NK-92 (cell line): ENCODE measurements around the gene ABCC8.

ENCODE experiments used
- DNase-seq: peaks from one replicate; lab custom pipeline; 2025; ENCODE audit not compliant: unreplicated experiment; lab: John Stamatoyannopoulos, UW

Gene ABCC8

DNA sequence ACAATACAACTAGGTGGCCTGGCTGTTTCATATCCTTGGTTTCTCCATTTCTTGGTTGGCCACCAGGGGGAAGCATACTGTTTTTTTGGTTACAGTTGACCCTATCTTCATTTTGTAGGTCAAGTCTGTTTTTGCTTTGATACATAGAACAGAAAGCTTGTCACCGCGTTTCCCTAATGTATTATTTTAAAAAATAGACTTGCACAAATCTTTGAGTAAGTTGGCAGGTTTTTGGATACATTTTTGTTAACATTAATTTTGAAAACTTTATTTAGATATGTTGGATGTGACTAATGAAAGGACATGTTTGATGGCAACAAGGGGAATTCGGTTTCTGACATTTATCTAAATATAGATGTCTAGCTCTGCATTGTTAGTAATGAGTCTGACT is 122.0 kb downstream of the ABCC8 start:
- no peak for DNase-seq

DNA sequence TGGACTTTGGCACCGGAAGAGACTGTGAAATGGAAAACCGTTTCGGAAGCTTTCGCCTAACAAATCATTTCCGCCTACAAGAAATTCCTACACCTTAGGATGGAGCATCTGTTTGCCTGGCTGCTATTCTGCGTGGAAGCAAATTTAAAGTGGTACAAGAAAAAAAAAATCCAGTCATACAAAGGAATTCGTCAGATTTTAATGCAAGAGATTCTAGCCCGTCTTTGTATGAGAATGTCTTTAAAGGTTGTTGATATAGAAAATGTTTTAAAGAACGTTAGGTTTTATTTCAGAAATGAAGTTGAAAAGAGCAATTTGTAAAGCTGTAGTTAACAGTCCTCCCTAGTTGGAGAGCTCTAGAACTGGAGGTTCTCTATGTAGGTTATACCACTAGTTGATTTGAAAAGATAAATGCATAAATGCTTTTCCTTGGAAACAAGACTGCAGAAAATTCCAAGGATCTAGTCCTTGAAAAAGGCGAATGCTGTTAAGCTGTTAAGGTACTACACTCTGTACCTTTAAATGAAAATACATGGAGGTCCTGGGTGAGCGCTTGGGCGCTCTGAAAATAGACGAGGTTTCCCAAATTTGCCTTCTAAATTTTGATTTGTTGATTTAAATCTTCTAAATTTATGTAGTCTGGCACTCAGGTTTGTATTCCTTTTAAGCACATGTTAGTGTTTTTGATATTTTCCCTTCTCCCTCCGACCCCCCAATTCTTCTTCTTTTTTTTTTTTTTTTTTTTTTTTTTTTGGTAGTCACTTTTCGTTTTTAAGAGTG is 122.6 kb downstream of the ABCC8 start:
- no peak for DNase-seq

DNA sequence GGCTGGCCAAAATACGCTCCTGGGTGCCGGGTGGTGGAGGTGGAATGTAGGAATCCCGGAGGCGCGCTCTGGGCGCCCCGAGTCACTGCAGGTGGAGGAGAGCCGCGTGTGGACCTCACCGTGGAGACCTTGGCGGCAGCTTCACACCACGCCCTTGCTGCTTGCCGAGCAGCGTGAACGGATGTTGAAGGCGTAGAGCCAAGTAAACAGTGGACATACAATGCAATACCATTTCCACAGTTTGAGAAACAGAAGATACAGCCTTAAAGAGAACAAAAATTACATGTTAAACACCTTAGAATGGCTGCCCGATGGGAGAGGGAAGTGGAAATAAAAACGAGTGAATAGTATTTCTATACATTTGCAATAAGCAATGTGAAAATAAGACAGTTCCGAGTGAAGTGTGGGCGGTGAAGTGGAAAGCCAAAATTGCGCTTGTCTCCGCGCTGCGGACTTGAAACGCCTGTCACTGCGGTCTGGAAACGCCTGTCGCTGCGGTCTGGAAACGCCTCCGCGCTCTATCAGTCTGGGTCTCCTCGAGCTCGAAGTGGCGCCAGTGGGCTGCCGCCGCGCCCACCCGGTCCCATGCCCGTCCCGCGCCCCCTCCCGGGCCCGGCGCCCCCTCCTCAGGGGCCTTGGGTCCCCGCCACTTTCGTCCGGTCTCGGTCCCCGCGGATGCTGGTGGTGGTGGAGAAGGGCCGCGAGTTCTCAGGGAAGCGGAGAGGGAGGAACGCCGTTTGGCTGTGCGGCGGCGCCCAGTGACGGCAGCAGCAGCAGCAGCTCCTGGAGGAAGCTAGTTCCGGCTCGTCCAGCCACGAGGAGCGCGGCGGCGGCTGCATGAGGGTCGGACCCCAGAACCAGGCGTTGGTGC is 123.5 kb downstream of the ABCC8 start:
- DNase-seq = no peak

DNA sequence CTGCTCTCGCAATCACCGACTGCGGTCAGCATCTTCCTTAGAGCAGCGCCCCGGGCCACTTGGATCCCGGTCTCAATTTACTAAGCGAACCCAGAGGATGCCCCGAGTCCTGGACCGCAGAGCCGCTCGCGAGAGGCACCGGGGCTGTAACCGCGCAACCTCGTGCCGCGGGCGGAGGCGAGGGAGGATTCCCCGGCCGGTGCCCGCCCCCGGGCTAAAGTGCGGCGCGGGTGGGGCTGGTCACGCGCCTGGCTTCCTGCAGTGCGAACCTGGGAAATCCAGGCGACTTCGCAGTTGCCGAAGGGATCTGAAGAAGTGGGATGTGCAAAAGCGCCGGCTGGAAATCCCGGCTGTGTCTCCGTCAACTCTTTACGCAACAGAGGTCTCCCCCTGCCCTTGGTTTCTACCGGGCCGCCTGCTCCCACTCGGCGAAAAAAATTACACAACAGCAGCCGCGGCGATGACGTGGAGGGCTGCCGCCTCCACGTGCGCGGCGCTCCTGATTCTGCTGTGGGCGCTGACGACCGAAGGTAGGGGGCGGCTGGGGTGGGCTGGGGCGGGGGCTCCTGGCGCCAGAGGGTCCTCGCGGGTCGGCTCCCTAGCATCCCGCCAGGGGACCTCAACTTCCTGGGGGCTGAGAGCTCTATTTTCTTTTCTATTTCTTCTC is 125.0 kb downstream of the ABCC8 start, which contains the start of gene NCR3LG1:
Gene NCR3LG1 (plus strand): TSS at position 291 of the 667 bp plus-strand sequence. CDS start 170 bp downstream, at position 461.
- DNase-seq = no peak

DNA sequence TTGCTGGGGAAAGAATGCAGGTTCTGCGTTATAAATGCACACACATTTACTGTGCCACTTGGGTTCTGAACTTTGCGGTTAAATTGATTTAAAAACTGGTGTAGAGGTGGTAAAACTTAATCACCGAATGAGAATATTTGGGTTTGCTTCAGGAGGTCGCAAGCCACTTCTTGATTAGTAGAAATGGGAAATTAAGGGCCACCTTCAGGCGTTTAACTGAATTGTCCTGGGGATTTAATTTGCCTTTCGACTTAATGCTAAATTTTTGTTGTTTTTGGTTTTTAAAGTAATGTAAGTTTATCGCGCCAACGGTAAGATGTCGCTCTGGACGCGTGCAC is 125.5 kb downstream of the ABCC8 start:
- no peak for DNase-seq

DNA sequence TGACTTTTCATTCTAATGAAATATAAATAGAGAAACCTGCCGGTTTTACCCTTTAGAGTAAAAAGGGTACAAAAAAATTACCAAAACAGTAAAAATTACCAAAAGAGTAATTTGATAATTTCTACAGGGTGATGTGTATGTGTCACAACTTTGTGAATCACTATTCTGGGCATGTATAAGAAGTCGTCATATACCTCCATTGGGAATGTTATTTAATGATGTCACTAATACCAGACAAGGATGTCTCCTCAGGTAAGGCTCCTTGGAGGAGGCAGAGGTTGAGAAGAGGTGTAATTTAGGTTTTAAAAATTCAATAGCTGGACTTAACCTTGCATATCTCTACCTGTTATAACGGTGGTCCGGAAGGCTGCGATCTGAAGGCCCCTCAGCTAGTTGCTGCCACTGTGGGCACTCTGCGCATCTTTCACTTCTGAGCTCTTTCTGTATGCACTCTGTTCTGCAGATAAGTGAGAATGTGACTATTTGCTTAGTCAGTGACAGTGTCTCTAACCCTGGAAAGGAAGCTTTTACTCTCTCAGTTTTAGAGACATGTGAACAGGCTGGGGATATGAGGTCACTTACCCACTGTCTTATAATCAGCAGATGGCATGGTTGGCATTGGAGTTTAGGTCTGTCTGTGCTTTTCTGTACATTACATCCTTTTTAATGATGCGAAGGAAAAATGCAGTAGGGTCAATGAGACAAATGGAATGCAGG is 126.0 kb downstream of the ABCC8 start:
- DNase-seq = no peak

DNA sequence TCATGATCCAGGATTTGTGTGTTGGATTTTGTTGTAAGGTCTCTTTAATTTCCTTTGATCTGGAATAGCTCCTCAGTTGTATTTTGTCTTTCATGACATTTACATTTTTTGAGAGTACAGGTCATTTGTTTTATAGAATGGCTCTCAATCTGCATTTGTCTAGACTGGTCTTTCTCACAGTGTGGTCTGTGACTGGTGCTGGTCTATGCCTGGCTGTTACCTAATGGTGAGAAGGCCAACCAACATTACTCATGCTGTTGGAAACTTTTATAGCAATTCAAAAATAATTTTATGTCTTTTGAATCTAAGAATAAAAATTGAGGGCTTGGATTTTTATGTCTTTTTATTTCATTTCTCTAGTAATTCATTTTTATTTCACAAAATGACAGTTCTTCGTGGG is 129.0 kb downstream of the ABCC8 start:
- no peak for DNase-seq

DNA sequence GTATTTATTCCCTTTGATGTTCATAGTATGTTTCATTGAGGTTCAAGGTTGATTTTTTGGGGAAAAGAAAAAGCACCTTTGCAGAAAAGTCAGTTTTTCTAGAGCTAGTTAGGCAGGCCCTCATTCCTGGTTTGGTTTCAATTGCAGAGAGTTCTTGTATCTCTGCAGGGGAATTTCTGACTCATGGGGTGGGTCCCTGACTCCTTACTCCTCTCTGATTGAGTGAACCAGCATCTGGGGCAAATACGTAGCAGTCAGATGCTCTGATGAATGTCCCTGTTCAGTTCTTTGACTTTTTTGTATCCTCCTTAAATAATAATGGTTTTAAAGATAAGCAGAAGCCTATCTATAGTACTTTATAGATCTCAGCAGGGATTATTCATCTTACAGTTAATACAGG is 132.7 kb downstream of the ABCC8 start:
- DNase-seq = no peak

DNA sequence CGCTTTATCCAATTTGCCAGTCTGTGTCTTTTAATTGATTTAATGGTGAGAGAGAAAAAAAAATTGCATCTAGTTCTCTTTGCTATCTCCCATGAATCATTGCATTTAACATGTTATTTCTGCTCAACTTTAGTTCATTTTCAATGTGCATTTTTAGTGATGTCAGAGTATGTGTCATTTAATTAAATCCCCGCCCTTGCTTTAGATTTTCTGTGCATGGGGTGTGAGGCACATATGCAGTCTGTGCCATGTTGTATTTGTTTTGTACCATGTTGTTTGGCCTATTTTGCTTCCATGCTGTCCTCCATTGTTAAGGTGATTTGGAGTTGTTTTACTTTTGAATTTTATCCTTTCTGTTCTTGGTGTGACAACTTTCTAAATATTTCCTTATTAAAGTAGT is 133.4 kb downstream of the ABCC8 start:
- no peak for DNase-seq
